Measurements from ENCODE around the gene NFE2. TPM values are rescaled to one million over a fixed set of nuclear protein-coding genes. Genes with fewer than 3 reads are reported as not detected.

The NFE2 gene
- total and polyA plus RNA-seq, 7 experiments from 2014 or later, result 0.61 to 23.3 (median 2.0) TPM; not detected in 4

DNA sequence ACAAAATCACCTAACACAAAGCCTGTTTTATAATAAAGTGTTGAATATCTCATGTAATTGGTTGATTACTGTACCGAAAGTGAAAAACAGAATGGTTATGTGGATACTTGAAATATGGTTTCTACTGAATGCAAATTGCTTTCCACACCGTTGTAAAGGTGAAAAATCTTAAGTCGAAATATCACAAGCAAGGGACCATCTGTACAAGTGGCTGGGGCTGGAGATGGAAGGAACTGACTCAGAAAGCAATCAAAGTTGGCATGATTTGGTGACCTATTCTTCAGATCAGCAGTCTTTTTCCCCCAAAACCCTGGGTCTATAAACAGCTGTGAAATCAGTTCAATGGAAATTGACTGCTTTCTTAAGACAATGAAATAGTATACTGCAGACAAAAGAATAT lies 24.4 kb downstream of the NFE2 start:
- DNase-seq (no peak), ATAC-seq (no peak)
- H3K27me3 Mint-ChIP-seq, result no peaks in the 10 kb centered on the region
- CTCF ChIA-PET, result interaction anchor here (0.7 kb wide), 1 partner anchor 11 kb away, joined by 3 read pairs; no protein-coding TSS in a partner anchor
- H3K9me3 ChIP-seq (ENCODE audit: control insufficient read depth in 2 of 3, low read length in 3 of 3), result no peaks in the 10 kb centered on the region
- intact Hi-C loops (cut with micrococcal nuclease), result loop anchor here (5.0 to 10.0 kb wide), 2 partner anchors 522 to 549 kb away; partner anchors contain the start of genes CALCOCO1 (in 1 of the 2) and CISTR (in 1 of the 2)
- H3K4me1 Mint-ChIP-seq, result peaks cover 13 to 52% (median 47%) of the 10 kb centered on the region in 7 donors
- POLR2A ChIA-PET, result interaction anchor here (0.6 to 1.0 kb wide), 4 partner anchors 9 to 82 kb away, joined by 3 to 5 read pairs (median 3); no protein-coding TSS in a partner anchor
- peak overlapping the region in 7 of 9 donors; percentile 10 to 80 (median 70) for H3K27ac Mint-ChIP-seq
- peak overlapping the region; percentile 10 for H3K27ac ChIP-seq (ENCODE audit: low read depth, low read length)
- peak overlapping the region in 9 of 10 donors; percentile 4 to 65 (median 35) for H3K4me3 Mint-ChIP-seq
- peaks cover 0 to 2% (median 0%) of the 10 kb centered on the region in 11 donors for H3K9me3 Mint-ChIP-seq
- H3K36me3 Mint-ChIP-seq, result peaks cover 3 to 26% (median 8%) of the 10 kb centered on the region in 5 donors
- no peak overlapping the region for H3K4me3 ChIP-seq (ENCODE audit: low read length)
- peaks cover 14 to 17% of the 10 kb centered on the region in 2 donors for H3K4me1 ChIP-seq (ENCODE audit: control insufficient read depth in 2 of 2, insufficient read depth in 2 of 2, low read length in 2 of 2)
- peaks cover 0 to 3% (median 1%) of the 10 kb centered on the region in 3 experiments for H3K36me3 ChIP-seq (ENCODE audit: control insufficient read depth in 2 of 3, insufficient read depth in 3 of 3, low read length in 3 of 3)
- H3K27me3 ChIP-seq (ENCODE audit: control insufficient read depth in 2 of 2, insufficient read depth in 2 of 2, low read length in 2 of 2), result no peaks in the 10 kb centered on the region

GRCh38 chr12:54273981-54274380 lies 26.8 kb downstream of the NFE2 start:
- ChIA-PET CTCF (interaction anchor here (1.8 kb wide), 1 partner anchor 105 kb away, joined by 4 read pairs; no protein-coding TSS in a partner anchor), POLR2A (interaction anchor here (0.8 to 1.4 kb wide), 4 partner anchors 9 to 85 kb away, joined by 3 to 4 read pairs (median 4); no protein-coding TSS in a partner anchor)
- intact Hi-C loops (cut with micrococcal nuclease), result loop anchor here in 1 of 2 donors (10.0 kb wide), 1 partner anchor 519 kb away; the partner anchor contains the start of gene CISTR
- peaks cover 0 to 2% (median 0%) of the 10 kb centered on the region in 11 donors for H3K9me3 Mint-ChIP-seq
- Histone ChIP-seq H3K27me3 (ENCODE audit: control insufficient read depth in 2 of 2, insufficient read depth in 2 of 2, low read length in 2 of 2) (no peaks in the 10 kb centered on the region), H3K4me1 (ENCODE audit: control insufficient read depth in 2 of 2, insufficient read depth in 2 of 2, low read length in 2 of 2) (peaks cover 12 to 14% of the 10 kb centered on the region in 2 donors), H3K36me3 (ENCODE audit: control insufficient read depth in 2 of 3, insufficient read depth in 3 of 3, low read length in 3 of 3) (peaks cover 0 to 3% (median 0%) of the 10 kb centered on the region in 3 experiments), H3K4me3 (ENCODE audit: low read length) (no peak overlapping the region), H3K9me3 (ENCODE audit: control insufficient read depth in 2 of 3, low read length in 3 of 3) (no peaks in the 10 kb centered on the region), H3K27ac (ENCODE audit: low read depth, low read length) (no peak overlapping the region)
- H3K27ac Mint-ChIP-seq, result peak overlapping the region in 2 of 9 donors; percentile 24 to 78
- no peak for DNase-seq
- H3K27me3 Mint-ChIP-seq, result no peaks in the 10 kb centered on the region
- no peak overlapping the region for H3K4me3 Mint-ChIP-seq
- peaks cover 12 to 65% (median 54%) of the 10 kb centered on the region in 7 donors for H3K4me1 Mint-ChIP-seq
- H3K36me3 Mint-ChIP-seq, result peaks cover 3 to 27% (median 7%) of the 10 kb centered on the region in 5 donors
- no peak for ATAC-seq

- intact Hi-C loops (cut with micrococcal nuclease), result loop anchor here in 1 of 2 donors (10.0 kb wide), 1 partner anchor 517 kb away; the partner anchor contains the start of gene CISTR
- no peaks in the 10 kb centered on the region for H3K9me3 Mint-ChIP-seq
Measured at GRCh38 chr12:54272214-54272613, 28.6 kb downstream of the NFE2 start.

GRCh38 chr12:54270345-54270744 lies 30.5 kb downstream of the NFE2 start:
- H3K36me3 ChIP-seq (ENCODE audit: control insufficient read depth in 2 of 3, insufficient read depth in 3 of 3, low read length in 3 of 3), result peaks cover 0 to 3% (median 0%) of the 10 kb centered on the region in 3 experiments
- H3K9me3 Mint-ChIP-seq, result no peaks in the 10 kb centered on the region
- CTCF ChIA-PET, result no interaction called here
- peak overlapping the region in 5 of 9 donors; percentile 15 to 70 (median 36) for H3K27ac Mint-ChIP-seq
- H3K4me3 Mint-ChIP-seq, result no peak overlapping the region
- no peaks in the 10 kb centered on the region for H3K9me3 ChIP-seq (ENCODE audit: control insufficient read depth in 2 of 3, low read length in 3 of 3)
- POLR2A ChIA-PET, result interaction anchor here (0.6 kb wide), 1 partner anchor 856 kb away, joined by 4 read pairs; no protein-coding TSS in a partner anchor
- no peak for DNase-seq
- peaks cover 15 to 64% (median 49%) of the 10 kb centered on the region in 7 donors for H3K4me1 Mint-ChIP-seq
- intact Hi-C loops (cut with micrococcal nuclease), result loop anchor here in 1 of 2 donors (10.0 kb wide), 1 partner anchor 516 kb away; the partner anchor contains the start of gene CISTR
- H3K4me3 ChIP-seq (ENCODE audit: low read length), result no peak overlapping the region
- H3K27me3 Mint-ChIP-seq, result no peaks in the 10 kb centered on the region
- no peak overlapping the region for H3K27ac ChIP-seq (ENCODE audit: low read depth, low read length)
- peaks cover 3 to 19% (median 7%) of the 10 kb centered on the region in 5 donors for H3K36me3 Mint-ChIP-seq
- H3K27me3 ChIP-seq (ENCODE audit: control insufficient read depth in 2 of 2, insufficient read depth in 2 of 2, low read length in 2 of 2), result no peaks in the 10 kb centered on the region
- ATAC-seq, result no peak
- no peaks in the 10 kb centered on the region for H3K4me1 ChIP-seq (ENCODE audit: control insufficient read depth in 2 of 2, insufficient read depth in 2 of 2, low read length in 2 of 2)

More at GRCh38 chr12:54272214-54272613, 28.6 kb downstream of the NFE2 start:
- H3K4me1 Mint-ChIP-seq, result peaks cover 12 to 73% (median 55%) of the 10 kb centered on the region in 7 donors
- H3K4me3 Mint-ChIP-seq, result no peak overlapping the region
- H3K27ac ChIP-seq (ENCODE audit: low read depth, low read length), result no peak overlapping the region
- H3K9me3 ChIP-seq (ENCODE audit: control insufficient read depth in 2 of 3, low read length in 3 of 3), result no peaks in the 10 kb centered on the region
- H3K4me3 ChIP-seq (ENCODE audit: low read length), result no peak overlapping the region
- no peak for ATAC-seq
- peak overlapping the region in 4 of 9 donors; percentile 16 to 78 (median 38) for H3K27ac Mint-ChIP-seq
- H3K36me3 ChIP-seq (ENCODE audit: control insufficient read depth in 2 of 3, insufficient read depth in 3 of 3, low read length in 3 of 3), result peaks cover 0 to 3% (median 0%) of the 10 kb centered on the region in 3 experiments
- H3K27me3 Mint-ChIP-seq, result no peaks in the 10 kb centered on the region
- H3K4me1 ChIP-seq (ENCODE audit: control insufficient read depth in 2 of 2, insufficient read depth in 2 of 2, low read length in 2 of 2), result no peaks in the 10 kb centered on the region
- H3K27me3 ChIP-seq (ENCODE audit: control insufficient read depth in 2 of 2, insufficient read depth in 2 of 2, low read length in 2 of 2), result no peaks in the 10 kb centered on the region
- ChIA-PET POLR2A (interaction anchor here (0.7 to 2.0 kb wide), 3 partner anchors 8 to 11 kb away, joined by 3 to 14 read pairs (median 4); partner anchors contain the start of genes CBX5 and HNRNPA1), CTCF (interaction anchor here (0.6 to 1.4 kb wide), 2 partner anchors 14 to 34 kb away, joined by 3 read pairs; no protein-coding TSS in a partner anchor)
- no peak for DNase-seq
- H3K36me3 Mint-ChIP-seq, result peaks cover 3 to 18% (median 7%) of the 10 kb centered on the region in 5 donors

GRCh38 chr12:54266852-54267251 lies 34.0 kb downstream of the NFE2 start:
- Mint-ChIP-seq H3K27ac (peak overlapping the region in 1 of 9 donors; percentile 47), H3K4me1 (peaks cover 12 to 48% (median 33%) of the 10 kb centered on the region in 7 donors), H3K27me3 (no peaks in the 10 kb centered on the region), H3K36me3 (peaks cover 0 to 12% (median 0%) of the 10 kb centered on the region in 5 donors), H3K4me3 (no peak overlapping the region), H3K9me3 (no peaks in the 10 kb centered on the region)
- ChIA-PET POLR2A (interaction anchor here (0.6 to 1.8 kb wide), 3 partner anchors 8 to 13 kb away, joined by 3 to 12 read pairs (median 3); partner anchors contain the start of genes CBX5 and HNRNPA1), CTCF (no interaction called here)
- Histone ChIP-seq H3K4me3 (ENCODE audit: low read length) (no peak overlapping the region), H3K27me3 (ENCODE audit: control insufficient read depth in 2 of 2, insufficient read depth in 2 of 2, low read length in 2 of 2) (no peaks in the 10 kb centered on the region), H3K9me3 (ENCODE audit: control insufficient read depth in 2 of 3, low read length in 3 of 3) (no peaks in the 10 kb centered on the region), H3K36me3 (ENCODE audit: control insufficient read depth in 2 of 3, insufficient read depth in 3 of 3, low read length in 3 of 3) (no peaks in the 10 kb centered on the region), H3K27ac (ENCODE audit: low read depth, low read length) (no peak overlapping the region), H3K4me1 (ENCODE audit: control insufficient read depth in 2 of 2, insufficient read depth in 2 of 2, low read length in 2 of 2) (no peaks in the 10 kb centered on the region)
- intact Hi-C loops (cut with micrococcal nuclease), result no loop called here
- DNase-seq, result no peak
- ATAC-seq, result no peak

GRCh38 chr12:54265364-54265812 lies 35.4 kb downstream of the NFE2 start:
- peaks cover 12 to 42% (median 28%) of the 10 kb centered on the region in 7 donors for H3K4me1 Mint-ChIP-seq
- intact Hi-C loops (cut with micrococcal nuclease), result no loop called here
- no peak overlapping the region for H3K4me3 Mint-ChIP-seq
- no peaks in the 10 kb centered on the region for H3K9me3 ChIP-seq (ENCODE audit: control insufficient read depth in 2 of 3, low read length in 3 of 3)
- H3K27ac Mint-ChIP-seq, result peak overlapping the region in 1 of 9 donors; percentile 34
- CTCF ChIA-PET, result interaction anchor here (0.6 to 1.4 kb wide), 7 partner anchors 11 to 114 kb away, joined by 3 to 8 read pairs (median 3); partner anchors contain the start of gene CBX5
- H3K4me3 ChIP-seq (ENCODE audit: low read length), result no peak overlapping the region
- no peak overlapping the region for H3K27ac ChIP-seq (ENCODE audit: low read depth, low read length)
- H3K9me3 Mint-ChIP-seq, result no peaks in the 10 kb centered on the region
- H3K27me3 Mint-ChIP-seq, result no peaks in the 10 kb centered on the region
- peaks cover 0 to 13% (median 0%) of the 10 kb centered on the region in 5 donors for H3K36me3 Mint-ChIP-seq
- no peaks in the 10 kb centered on the region for H3K4me1 ChIP-seq (ENCODE audit: control insufficient read depth in 2 of 2, insufficient read depth in 2 of 2, low read length in 2 of 2)
- H3K36me3 ChIP-seq (ENCODE audit: control insufficient read depth in 2 of 3, insufficient read depth in 3 of 3, low read length in 3 of 3), result no peaks in the 10 kb centered on the region
- DNase-seq (no peak), ATAC-seq (no peak)
- POLR2A ChIA-PET, result interaction anchor here (0.7 to 2.5 kb wide), 4 partner anchors 9 to 31 kb away, joined by 3 to 16 read pairs (median 5); partner anchors contain the start of genes CBX5 and HNRNPA1
- H3K27me3 ChIP-seq (ENCODE audit: control insufficient read depth in 2 of 2, insufficient read depth in 2 of 2, low read length in 2 of 2), result no peaks in the 10 kb centered on the region

Data from naive thymus-derived CD4-positive, alpha-beta T cell (primary cell).